GM12892 (cell line): Measurements from ENCODE around the gene ETF1.

ENCODE experiments used
- POLR2A ChIP-seq: IDR thresholded peaks from 2 replicates; pipeline ENCODE4 v1.6.1; 2011; ENCODE audit warnings: low read depth, low read length, control low read depth
- POLR2AphosphoS5 ChIP-seq: IDR thresholded peaks from 2 replicates; pipeline ENCODE4 v1.6.1; 2011; ENCODE audit warnings: low read depth, low read length, control low read depth
- TAF1 ChIP-seq: IDR thresholded peaks from 2 replicates; pipeline ENCODE4 v1.6.1; 2011; ENCODE audit warnings: low read depth, mild to moderate bottlenecking, control low read depth, low read length, borderline replicate concordance

DNA sequence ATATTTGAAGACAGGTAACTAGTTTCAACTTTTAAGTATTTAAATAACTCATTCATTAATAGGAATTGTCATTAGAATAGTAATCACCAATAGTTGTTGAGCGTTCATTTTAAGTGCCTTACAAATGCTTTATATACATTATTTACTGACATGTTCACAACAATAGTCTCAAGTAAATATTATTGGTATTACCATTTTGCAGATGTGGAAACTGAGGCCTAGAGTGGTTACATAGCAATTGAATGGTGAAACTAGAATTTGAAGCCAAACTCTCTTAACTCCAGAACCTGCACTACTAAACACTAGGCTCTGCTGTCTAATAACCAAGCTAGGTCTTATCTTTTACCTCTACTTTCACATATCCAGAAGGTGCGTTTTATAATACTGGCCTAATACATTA lies 37.0 kb upstream of the ETF1 start:
- TF ChIP-seq POLR2A (no peak), TAF1 (no peak), POLR2AphosphoS5 (no peak)
